GM12878 (cell line): ENCODE measurements around the gene FRAS1. TPM values are rescaled to one million over a fixed set of nuclear protein-coding genes. Genes with fewer than 3 reads are reported as not detected.

Experiments
- ATAC-seq: fragments of 200-7000 bp; cut with Tn5 transposase; 3 replicates; pipeline ENCODE4 v1.9.1; 2020; ENCODE audit warnings: mild to moderate bottlenecking, moderate library complexity
- BruUV-seq: library from RNA; stranded (reverse); fragments of 400-500 nt; replicated peaks from 2 replicates; lab custom pipeline; 2021; lab: Mats Ljungman, UMichigan
- CTCF ChIA-PET: fragments of 300-600 bp; sonication (Branson Sonifier 250); formaldehyde crosslinking; extraction: SDS; loops from one replicate; lab custom pipeline; 2021; ENCODE audit warnings: inconsistent platforms; lab: Yijun Ruan, JAX
- POLR2A ChIA-PET: fragments of 350-600 bp; formaldehyde crosslinking; extraction: SDS; loops from one replicate; lab custom pipeline; 2021; ENCODE audit warnings: inconsistent platforms; lab: Charles Lee
- RAD21 ChIA-PET: fragments of 300-600 bp; sonication (Branson Sonifier 250); formaldehyde crosslinking; loops from one replicate; lab custom pipeline; 2023; ENCODE audit warnings: antibody characterized with exemption; ENCODE audit not compliant: unreplicated experiment; lab: Charles Lee
- SMC1A ChIA-PET: fragments of 300-600 bp; sonication (Branson Sonifier 250); formaldehyde crosslinking; loops from one replicate; lab custom pipeline; 2023; ENCODE audit not compliant: unreplicated experiment, uncharacterized antibody; lab: Charles Lee
- DNase-seq: peaks from one replicate; pipeline ENCODE4 v3.0.0-alpha.2; 2011; ENCODE audit warnings: low read depth, low spot score
- FAIRE-seq: peaks from 3 replicates; lab custom pipeline; 2011; peaks lifted over from hg19 to GRCh38; lab: Jason Lieb, UNC
- H2AFZ ChIP-seq: 2 replicates; pipeline ENCODE4 v1.6.0; 2011; ENCODE audit warnings: low read depth, low read length, control low read depth; ENCODE audit not compliant: control insufficient read depth
- H3K27ac ChIP-seq: 2 replicates; pipeline ENCODE4 v1.5.1; 2011; ENCODE audit warnings: control low read depth; ENCODE audit not compliant: control insufficient read depth, insufficient read depth
- H3K27me3 ChIP-seq, 2 experiments: replicated peaks in 1 of 2; 2 replicates each; pipeline versions ENCODE4 v1.6.0 to v1.6.1; 2011; ENCODE audit warnings: low read length in 1 of 2; ENCODE audit not compliant: control insufficient read depth in 2 of 2, insufficient read depth in 2 of 2
- H3K36me3 ChIP-seq, 2 experiments: 2 replicates each; pipeline ENCODE4 v1.5.1; 2011; ENCODE audit warnings: low read length in 1 of 2; ENCODE audit not compliant: control insufficient read depth in 2 of 2, insufficient read depth in 2 of 2
- H3K4me1 ChIP-seq: 2 replicates; pipeline ENCODE4 v1.6.1; 2011; ENCODE audit warnings: mild to moderate bottlenecking, low read length, moderate library complexity, mixed read lengths; ENCODE audit not compliant: control insufficient read depth, insufficient read depth
- H3K4me2 ChIP-seq: 2 replicates; pipeline ENCODE4 v1.6.0; 2011; ENCODE audit warnings: control low read depth; ENCODE audit not compliant: control insufficient read depth, insufficient read depth
- H3K4me3 ChIP-seq: fragments of 200-600 bp; sonication (generic); 2 replicates; pipeline ENCODE4 v1.5.1; 2016
- H3K79me2 ChIP-seq: 2 replicates; pipeline ENCODE4 v1.6.0; 2011; ENCODE audit warnings: low read length; ENCODE audit not compliant: control insufficient read depth, insufficient read depth
- H3K9ac ChIP-seq: 2 replicates; pipeline ENCODE4 v1.8.0; 2011; ENCODE audit warnings: low read length, control low read depth, mixed read lengths; ENCODE audit not compliant: control insufficient read depth, insufficient read depth
- H3K9me3 ChIP-seq: replicated peaks from 3 replicates; pipeline ENCODE4 v1.5.1; 2011; ENCODE audit warnings: mild to moderate bottlenecking, low read length; ENCODE audit not compliant: control insufficient read depth, insufficient read depth
- H4K20me1 ChIP-seq: 2 replicates; pipeline ENCODE4 v1.6.0; 2011; ENCODE audit not compliant: control insufficient read depth, insufficient read depth
- HDGF ChIP-seq: fragments of 450-650 bp; IDR thresholded peaks from 2 replicates; pipeline ENCODE4 v1.6.1; 2016; ENCODE audit warnings: antibody characterized with exemption
- IRF4 ChIP-seq: IDR thresholded peaks from 2 replicates; pipeline ENCODE4 v1.6.1; 2011; ENCODE audit warnings: low read depth, low read length
- IRF5 ChIP-seq: fragments of 450-650 bp; IDR thresholded peaks from 2 replicates; pipeline ENCODE4 v1.6.1; 2017; ENCODE audit warnings: borderline replicate concordance
- KLF5 ChIP-seq: fragments of 450-650 bp; IDR thresholded peaks from 2 replicates; pipeline ENCODE4 v1.6.1; 2014; ENCODE audit warnings: mild to moderate bottlenecking; ENCODE audit not compliant: partially characterized antibody
- NR2C2 ChIP-seq: IDR thresholded peaks from 2 replicates; pipeline ENCODE4 v1.6.1; 2011; ENCODE audit warnings: borderline replicate concordance, low read depth; ENCODE audit not compliant: control insufficient read depth, insufficient read length
- TARDBP ChIP-seq: IDR thresholded peaks from 2 replicates; pipeline ENCODE4 v1.6.1; 2016; ENCODE audit warnings: borderline replicate concordance
- WGBS: methylation state at CpG from one replicate; pipeline ENCODE4 v1.1.6; 2016; ENCODE audit warnings: low lambda C conversion rate; ENCODE audit not compliant: insufficient replicate concordance, insufficient coverage; ENCODE audit errors: missing lambda C conversion rate; 5-methylcytosine and 5-hydroxymethylcytosine counted together
- in situ Hi-C: fragments of 300-500 bp; cut with MboI; formaldehyde crosslinking; loops from 9 replicates; pipeline ENCODE4 v1.14.3; 2018; ENCODE audit warnings: mixed read lengths
- intact Hi-C: fragments of 100-400 bp; cut with micrococcal nuclease; formaldehyde crosslinking; loops from one replicate; pipeline ENCODE4 v1.14.2; 2022; ENCODE audit not compliant: unreplicated experiment
- polyA plus RNA-seq, 11 experiments: library from polyadenylated mRNA; depleted of rRNA in 4 of 11; unstranded in 6 of 11; stranded (reverse) in 5 of 11; fragments of >200 nt; fragmentation: Nextera tagmentation in 4 of 11; fragmentation: Illumina TruSeq in 1 of 11; extraction: Ambion mirVana in 4 of 11; extraction: Trizol in 1 of 11; gene quantifications; 1 replicate in 1 of 11; 2 replicates in 10 of 11; pipeline versions ENCODE4 v1.2.1 to v1.2.3, GENCODE V29; 2011 to 2016; ENCODE audit warnings: inconsistent platforms in 2 of 11, missing spikeins in 2 of 11, low read depth in 1 of 11
- total RNA-seq, 4 experiments: library from RNA; depleted of rRNA in 3 of 4; stranded (reverse); fragments of >200 nt in 3 of 4; fragmentation: Illumina TruSeq in 1 of 4; extraction: Trizol in 1 of 4; gene quantifications; 2 replicates each; pipeline versions ENCODE4 v1.2.1 to v1.2.3, GENCODE V29; 2013 to 2021

Gene FRAS1
- total and polyA plus RNA-seq, 10 of the 15 experiments (the other 5 are each of a cell fraction or from before 2014, with no cell fraction given), result 0.08 to 11.7 (median 0.20) TPM

- Histone ChIP-seq H3K79me2 (no peaks in the 10 kb centered on the region), H3K27me3 (no peaks in the 10 kb centered on the region), H3K4me3 (no peak overlapping the region), H3K9ac (no peak overlapping the region), H3K27ac (no peak overlapping the region), H4K20me1 (no peaks in the 10 kb centered on the region), H2AFZ (no peak overlapping the region), H3K4me1 (no peaks in the 10 kb centered on the region), H3K36me3 (no peaks in the 10 kb centered on the region), H3K9me3 (no peaks in the 10 kb centered on the region), H3K4me2 (no peak overlapping the region)
- ATAC-seq (no peak), FAIRE-seq (no peak), DNase-seq (no peak)
- ChIA-PET POLR2A (interaction anchor here (0.6 to 1.1 kb wide), 4 partner anchors 9 to 598 kb away, joined by 3 read pairs; no protein-coding TSS in a partner anchor), RAD21 (interaction anchor here (1.3 kb wide), 1 partner anchor 24 kb away, joined by 3 read pairs; no protein-coding TSS in a partner anchor), CTCF (interaction anchor here (1.4 to 1.7 kb wide), 2 partner anchors 9 to 80 kb away, joined by 3 read pairs; no protein-coding TSS in a partner anchor), SMC1A (interaction anchor here (1.2 to 1.3 kb wide), 2 partner anchors 12 to 43 kb away, joined by 3 to 6 read pairs; no protein-coding TSS in a partner anchor)
- intact Hi-C loops (no loop called here), in situ Hi-C loops (no loop called here)
- TF ChIP-seq TARDBP, result no peak
- TF ChIP-seq KLF5, result no peak
- no peak for TF ChIP-seq HDGF
- TF ChIP-seq IRF5, result no peak
- TF ChIP-seq NR2C2, result no peak
- TF ChIP-seq IRF4, result no peak
- BruUV-seq, result no TSS peak
- 17% methylated on average over 2 of the region's 2 CpGs for WGBS
These were observed 86.5 kb downstream of the FRAS1 start for GRCh38 chr4:78143634-78144033.
